HFFc6 (cell line): ENCODE results near the gene KMT5B. TPM values are rescaled to one million over a fixed set of nuclear protein-coding genes. Genes with fewer than 3 reads are reported as not detected.

ENCODE experiments used
- DNase-seq: peaks from one replicate; pipeline ENCODE4 v3.0.0-alpha.2; 2018
- H3K27ac Mint-ChIP-seq: 2 replicates; pipeline ENCODE4 v1.8.0; 2020; ENCODE audit warnings: mild to moderate bottlenecking, mixed read lengths
- H3K27me3 Mint-ChIP-seq: 2 replicates; pipeline ENCODE4 v1.8.0; 2021; ENCODE audit warnings: mild to moderate bottlenecking, moderate library complexity, mixed read lengths; ENCODE audit not compliant: insufficient read depth
- H3K36me3 Mint-ChIP-seq: 2 replicates; pipeline ENCODE4 v1.8.0; 2021; ENCODE audit warnings: low read depth, mixed read lengths
- H3K4me1 Mint-ChIP-seq: 2 replicates; pipeline ENCODE4 v1.8.0; 2020; ENCODE audit warnings: low read depth, mixed read lengths
- H3K4me3 Mint-ChIP-seq: 2 replicates; pipeline ENCODE4 v1.8.0; 2020; ENCODE audit warnings: mild to moderate bottlenecking, moderate library complexity, mixed read lengths
- H3K9me3 Mint-ChIP-seq: 2 replicates; pipeline ENCODE4 v1.8.0; 2020; ENCODE audit warnings: mild to moderate bottlenecking, mixed read lengths
- CTCF ChIP-seq: fragments of 200-600 bp; sonication (generic); IDR thresholded peaks from 2 replicates; pipeline ENCODE4 v1.5.0; 2021; ENCODE audit warnings: antibody characterized with exemption, mild to moderate bottlenecking
- total RNA-seq, 6 experiments: library from RNA; stranded (reverse); fragmentation: NEBNext Ultra II Directional; extraction: Animal tissue kit (Norgen Biotek cat#: 25700); gene quantifications; 2 replicates in 1 of 6; 3 replicates in 5 of 6; pipeline ENCODE4 v1.2.3, GENCODE V29; 2021

Gene KMT5B
- total RNA-seq, 6 experiments from 2014 or later: 20.3 to 23.7 (median 22.4) TPM

- H3K36me3 Mint-ChIP-seq: no peaks in the 10 kb centered on the region
- no peaks in the 10 kb centered on the region for H3K9me3 Mint-ChIP-seq
- peak overlapping the region; percentile 9; the same call in 1 of the 2 replicates for H3K27ac Mint-ChIP-seq
- no peak for TF ChIP-seq CTCF
- peak overlapping the region; percentile 98 for H3K4me3 Mint-ChIP-seq
- H3K4me1 Mint-ChIP-seq: peaks cover 45% of the 10 kb centered on the region
- peaks cover 7% of the 10 kb centered on the region for H3K27me3 Mint-ChIP-seq
- DNase-seq: no peak
Observed at GRCh38 chr11:68211546-68211945, 1.6 kb downstream of the KMT5B start.

- peak; percentile 55 for DNase-seq
- Mint-ChIP-seq H3K36me3 (no peaks in the 10 kb centered on the region), H3K27me3 (no peaks in the 10 kb centered on the region), H3K4me1 (peaks cover 39% of the 10 kb centered on the region), H3K4me3 (no peak overlapping the region), H3K27ac (no peak overlapping the region), H3K9me3 (no peaks in the 10 kb centered on the region)
- TF ChIP-seq CTCF: peak; percentile 91
Observed at GRCh38 chr11:68206211-68206610, 6.9 kb downstream of the KMT5B start.

- no peak for TF ChIP-seq CTCF
- Mint-ChIP-seq H3K4me1 (peaks cover 46% of the 10 kb centered on the region), H3K36me3 (no peaks in the 10 kb centered on the region), H3K27me3 (no peaks in the 10 kb centered on the region), H3K9me3 (no peaks in the 10 kb centered on the region), H3K27ac (no peak overlapping the region), H3K4me3 (no peak overlapping the region)
- no peak for DNase-seq
Observed at GRCh38 chr11:68204402-68204801, 8.7 kb downstream of the KMT5B start.

- H3K4me3 Mint-ChIP-seq: no peak overlapping the region
- no peaks in the 10 kb centered on the region for H3K9me3 Mint-ChIP-seq
- peaks cover 39% of the 10 kb centered on the region for H3K4me1 Mint-ChIP-seq
- TF ChIP-seq CTCF: no peak
- no peaks in the 10 kb centered on the region for H3K36me3 Mint-ChIP-seq
- no peak overlapping the region for H3K27ac Mint-ChIP-seq
- H3K27me3 Mint-ChIP-seq: no peaks in the 10 kb centered on the region; the same call in 1 of the 2 replicates
- no peak for DNase-seq
Observed at GRCh38 chr11:68202165-68202564, 10.9 kb downstream of the KMT5B start.

GRCh38 chr11:68201492-68201891, 11.6 kb downstream of the KMT5B start:
- Mint-ChIP-seq H3K4me1 (peaks cover 32% of the 10 kb centered on the region), H3K36me3 (no peaks in the 10 kb centered on the region), H3K9me3 (no peaks in the 10 kb centered on the region), H3K27ac (no peak overlapping the region), H3K27me3 (no peaks in the 10 kb centered on the region; the same call in 1 of the 2 replicates), H3K4me3 (no peak overlapping the region)
- no peak for TF ChIP-seq CTCF
- DNase-seq: no peak

- H3K36me3 Mint-ChIP-seq: no peaks in the 10 kb centered on the region
- no peak overlapping the region for H3K27ac Mint-ChIP-seq
- H3K4me3 Mint-ChIP-seq: no peak overlapping the region
- no peaks in the 10 kb centered on the region for H3K9me3 Mint-ChIP-seq
- TF ChIP-seq CTCF: no peak
- H3K4me1 Mint-ChIP-seq: peaks cover 24% of the 10 kb centered on the region
- H3K27me3 Mint-ChIP-seq: no peaks in the 10 kb centered on the region; the same call in 1 of the 2 replicates
- DNase-seq: peak; percentile 3
Observed at GRCh38 chr11:68200639-68201038, 12.5 kb downstream of the KMT5B start.
